ENCODE results near the gene MRPS23.

DNA sequence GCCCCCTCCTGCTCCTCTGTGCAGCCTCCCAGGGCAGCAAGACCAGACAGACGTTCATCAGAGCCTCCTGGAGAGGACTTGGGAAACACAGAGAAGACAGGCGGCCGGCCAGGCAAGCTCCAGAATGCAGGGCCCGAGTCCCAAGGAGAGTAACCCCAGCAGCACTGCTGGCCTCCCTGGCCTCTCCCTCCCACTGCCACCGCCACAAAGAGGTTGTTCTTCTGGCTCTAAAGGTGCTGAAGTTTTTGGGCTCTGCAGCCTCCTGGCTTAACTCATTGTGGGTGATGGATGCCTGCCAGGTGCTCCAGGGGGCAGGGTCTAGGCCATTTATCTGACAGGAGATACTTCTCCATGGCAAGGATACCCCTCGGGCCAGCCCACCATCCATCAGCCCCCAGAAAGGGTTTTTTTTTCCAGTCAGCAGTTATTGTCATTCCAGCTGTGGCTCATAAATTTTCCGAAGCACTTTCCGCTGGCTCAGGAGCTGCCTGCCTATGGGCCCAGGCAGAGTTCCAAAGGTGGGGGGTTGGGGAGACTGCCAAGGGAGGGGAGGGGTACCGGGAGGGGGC lies 32.0 kb upstream of the MRPS23 start:
- TF ChIP-seq, protein P1, sequence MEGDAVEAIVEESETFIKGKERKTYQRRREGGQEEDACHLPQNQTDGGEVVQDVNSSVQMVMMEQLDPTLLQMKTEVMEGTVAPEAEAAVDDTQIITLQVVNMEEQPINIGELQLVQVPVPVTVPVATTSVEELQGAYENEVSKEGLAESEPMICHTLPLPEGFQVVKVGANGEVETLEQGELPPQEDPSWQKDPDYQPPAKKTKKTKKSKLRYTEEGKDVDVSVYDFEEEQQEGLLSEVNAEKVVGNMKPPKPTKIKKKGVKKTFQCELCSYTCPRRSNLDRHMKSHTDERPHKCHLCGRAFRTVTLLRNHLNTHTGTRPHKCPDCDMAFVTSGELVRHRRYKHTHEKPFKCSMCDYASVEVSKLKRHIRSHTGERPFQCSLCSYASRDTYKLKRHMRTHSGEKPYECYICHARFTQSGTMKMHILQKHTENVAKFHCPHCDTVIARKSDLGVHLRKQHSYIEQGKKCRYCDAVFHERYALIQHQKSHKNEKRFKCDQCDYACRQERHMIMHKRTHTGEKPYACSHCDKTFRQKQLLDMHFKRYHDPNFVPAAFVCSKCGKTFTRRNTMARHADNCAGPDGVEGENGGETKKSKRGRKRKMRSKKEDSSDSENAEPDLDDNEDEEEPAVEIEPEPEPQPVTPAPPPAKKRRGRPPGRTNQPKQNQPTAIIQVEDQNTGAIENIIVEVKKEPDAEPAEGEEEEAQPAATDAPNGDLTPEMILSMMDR (conservative IDR thresholded peaks at IDR 0.05 in 1 of 2, IDR thresholded peaks at IDR 0.05 in 1 of 2; ENCODE audit: low read depth in 1 of 2, low read length in 2 of 2): no peak
- TF ChIP-seq EZH2 (IDR thresholded peaks at IDR 0.05; ENCODE audit: low read length, missing control alignments): no peak

Measured in fibroblast of lung (primary cell).